H1 (cell line): ENCODE data around the gene PRKN.

Experiments
- ASH2L ChIP-seq: fragments of 200-600, 300-600 bp; sonication (generic); IDR thresholded peaks from one replicate; pipeline ENCODE4 v1.7.1; 2017; ENCODE audit warnings: low read length
- CREB1 ChIP-seq: IDR thresholded peaks from 2 replicates; pipeline ENCODE4 v1.6.1; 2012; ENCODE audit warnings: inconsistent platforms
- EZH2 ChIP-seq: fragments of 200-600 bp; sonication (generic); IDR thresholded peaks from 2 replicates; pipeline ENCODE4 v1.7.1; 2012; ENCODE audit warnings: low read depth, mild to moderate bottlenecking, moderate library complexity, low read length, inconsistent platforms; ENCODE audit not compliant: severe bottlenecking
- FOSL1 ChIP-seq: IDR thresholded peaks from 2 replicates; pipeline ENCODE4 v1.6.1; 2011; ENCODE audit warnings: mild to moderate bottlenecking, low read depth, low read length, moderate library complexity; ENCODE audit not compliant: insufficient read depth
- HDAC6 ChIP-seq: IDR thresholded peaks from one replicate; pipeline ENCODE4 v1.7.1; 2012; ENCODE audit warnings: low read depth, mild to moderate bottlenecking, inconsistent platforms, low read length, moderate library complexity
- JUN ChIP-seq: IDR thresholded peaks from 2 replicates; pipeline ENCODE4 v1.6.1; 2011; ENCODE audit warnings: low read depth, mild to moderate bottlenecking, improper control_type of control experiment, low read length
- MAFK ChIP-seq: IDR thresholded peaks from 2 replicates; pipeline ENCODE4 v1.6.1; 2012; ENCODE audit warnings: low read depth, mild to moderate bottlenecking, improper control_type of control experiment, low read length
- POLR2A ChIP-seq, 2 experiments: IDR thresholded peaks; 1 replicate in 1 of 2; 2 replicates in 1 of 2; pipeline ENCODE4 v1.6.1; 2011; ENCODE audit warnings: low read depth in 2 of 2, low read length in 2 of 2, mild to moderate bottlenecking in 2 of 2; ENCODE audit errors: control extremely low read depth in 1 of 2
- POLR2AphosphoS5 ChIP-seq: IDR thresholded peaks from 2 replicates; pipeline ENCODE4 v1.6.1; 2011; ENCODE audit warnings: low read depth, low read length
- RAD21 ChIP-seq, 2 experiments: IDR thresholded peaks in 1 of 2; conservative IDR thresholded peaks in 1 of 2; 2 replicates each; pipeline ENCODE4 v1.6.1; 2011; ENCODE audit warnings: low read depth in 2 of 2, low read length in 2 of 2, improper control_type of control experiment in 1 of 2, inconsistent platforms in 1 of 2, mild to moderate bottlenecking in 1 of 2, moderate library complexity in 1 of 2
- SP1 ChIP-seq: IDR thresholded peaks from 2 replicates; pipeline ENCODE4 v1.6.1; 2011; ENCODE audit warnings: low read depth, low read length
- SP2 ChIP-seq: IDR thresholded peaks from 2 replicates; pipeline ENCODE4 v1.6.1; 2012; ENCODE audit warnings: mild to moderate bottlenecking, low read length, inconsistent platforms
- TAF1 ChIP-seq: IDR thresholded peaks from 2 replicates; pipeline ENCODE4 v1.6.1; 2011; ENCODE audit warnings: mild to moderate bottlenecking, low read depth, low read length
- TF ChIP-seq, protein P1 (sequence below), 3 experiments: IDR thresholded peaks; 1 replicate in 2 of 3; 2 replicates in 1 of 3; pipeline versions ENCODE4 v1.5.1 to v1.6.1; 2011; ENCODE audit warnings: low read length in 3 of 3, mild to moderate bottlenecking in 3 of 3, inconsistent platforms in 2 of 3, low read depth in 1 of 3, moderate library complexity in 1 of 3; ENCODE audit not compliant: insufficient read depth in 1 of 3; ENCODE audit errors: control extremely low read depth in 1 of 3

DNA sequence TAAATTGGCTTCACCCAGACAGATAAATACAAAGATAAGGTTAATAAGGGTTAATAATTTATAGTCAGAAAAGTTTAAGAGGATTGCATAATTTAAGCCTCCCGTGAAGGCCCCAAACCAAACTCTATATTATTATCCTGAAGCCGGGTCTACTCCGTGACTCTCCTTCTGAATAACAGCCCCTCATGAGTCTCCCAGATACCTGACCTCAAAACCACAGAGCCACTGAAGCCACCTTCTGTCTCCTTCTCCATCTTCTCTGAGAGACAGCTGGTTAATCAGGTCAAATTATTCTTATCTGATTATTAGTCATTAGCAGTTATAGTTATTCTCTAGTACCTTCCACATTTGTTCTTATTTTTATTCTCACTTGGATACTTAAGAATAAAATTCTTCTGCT lies 884.5 kb downstream of the PRKN start:
- TF ChIP-seq, protein P1, sequence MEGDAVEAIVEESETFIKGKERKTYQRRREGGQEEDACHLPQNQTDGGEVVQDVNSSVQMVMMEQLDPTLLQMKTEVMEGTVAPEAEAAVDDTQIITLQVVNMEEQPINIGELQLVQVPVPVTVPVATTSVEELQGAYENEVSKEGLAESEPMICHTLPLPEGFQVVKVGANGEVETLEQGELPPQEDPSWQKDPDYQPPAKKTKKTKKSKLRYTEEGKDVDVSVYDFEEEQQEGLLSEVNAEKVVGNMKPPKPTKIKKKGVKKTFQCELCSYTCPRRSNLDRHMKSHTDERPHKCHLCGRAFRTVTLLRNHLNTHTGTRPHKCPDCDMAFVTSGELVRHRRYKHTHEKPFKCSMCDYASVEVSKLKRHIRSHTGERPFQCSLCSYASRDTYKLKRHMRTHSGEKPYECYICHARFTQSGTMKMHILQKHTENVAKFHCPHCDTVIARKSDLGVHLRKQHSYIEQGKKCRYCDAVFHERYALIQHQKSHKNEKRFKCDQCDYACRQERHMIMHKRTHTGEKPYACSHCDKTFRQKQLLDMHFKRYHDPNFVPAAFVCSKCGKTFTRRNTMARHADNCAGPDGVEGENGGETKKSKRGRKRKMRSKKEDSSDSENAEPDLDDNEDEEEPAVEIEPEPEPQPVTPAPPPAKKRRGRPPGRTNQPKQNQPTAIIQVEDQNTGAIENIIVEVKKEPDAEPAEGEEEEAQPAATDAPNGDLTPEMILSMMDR (IDR thresholded peaks at IDR 0.05; ENCODE audit: control extremely low read depth in 1 of 3, insufficient read depth in 1 of 3, low read depth in 1 of 3, low read length in 3 of 3) = no peak
- TF ChIP-seq TAF1 = no peak
- no peak for TF ChIP-seq HDAC6
- no peak for TF ChIP-seq CREB1
- no peak for TF ChIP-seq EZH2
- TF ChIP-seq ASH2L = no peak
- TF ChIP-seq JUN = no peak
- no peak for TF ChIP-seq MAFK
- TF ChIP-seq SP1 = no peak
- no peak for TF ChIP-seq POLR2AphosphoS5
- TF ChIP-seq POLR2A (IDR thresholded peaks at IDR 0.05; ENCODE audit: control extremely low read depth in 1 of 2, low read depth in 2 of 2, low read length in 2 of 2) = no peak
- TF ChIP-seq SP2 = no peak
- TF ChIP-seq RAD21 (IDR thresholded peaks at IDR 0.05 in 1 of 2, conservative IDR thresholded peaks at IDR 0.05 in 1 of 2; ENCODE audit: low read depth in 2 of 2, low read length in 2 of 2) = no peak
- TF ChIP-seq FOSL1 = no peak
